GM18951 (cell line): ENCODE results near the gene POLA2.

Experiments
- POLR2A ChIP-seq: IDR thresholded peaks from 4 replicates; pipeline ENCODE4 v1.6.1; 2011; ENCODE audit warnings: mild to moderate bottlenecking; ENCODE audit not compliant: insufficient read length, insufficient read depth; ENCODE audit errors: extremely low read depth
- in situ Hi-C: fragments of 300-500 bp; cut with MboI; formaldehyde crosslinking; loops from one replicate; pipeline ENCODE4 v1.12.0; 2022; ENCODE audit warnings: low sequenced_read_pairs, mixed read lengths, inconsistent platforms; ENCODE audit not compliant: unreplicated experiment

POLA2 gene

GRCh38 chr11:65261591-65262380 lies at the start of gene POLA2:
Gene POLA2 (plus strand): TSS chr11:65261962. CDS start chr11:65262293, 331 bp downstream.
- in situ Hi-C loops = no loop called here

DNA sequence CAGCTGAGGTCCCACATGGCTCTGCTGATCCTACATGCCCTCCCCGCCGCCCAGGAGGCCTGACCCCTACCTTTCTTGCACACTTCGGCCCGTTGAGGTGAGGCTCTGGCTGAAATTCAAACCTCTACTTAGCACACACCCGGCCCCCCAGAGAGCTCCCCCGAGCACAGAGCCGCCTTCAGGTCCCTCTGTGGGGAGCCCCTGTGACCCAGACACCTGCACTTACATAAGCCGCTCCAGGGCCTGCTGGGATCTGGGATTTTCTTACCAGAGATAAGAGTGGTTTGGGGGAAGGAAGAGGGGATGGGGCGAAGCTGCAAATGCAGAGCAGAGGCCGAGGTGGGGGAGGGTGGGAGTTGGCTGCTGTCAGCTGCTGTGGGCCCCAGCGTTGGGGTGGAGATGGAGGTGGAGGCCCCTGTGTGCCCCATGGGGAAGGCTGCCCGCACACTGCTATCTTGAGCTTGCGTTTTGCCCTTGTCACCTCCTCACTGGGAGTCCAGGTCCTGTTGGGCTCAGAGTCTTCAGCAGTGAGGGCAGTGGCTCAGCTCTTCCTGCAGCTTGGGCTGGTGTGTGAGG lies 49.4 kb upstream of the POLA2 start:
- TF ChIP-seq POLR2A = no peak
- in situ Hi-C loops = no loop called here

More at GRCh38 chr11:65261591-65262380, at the start of gene POLA2:
- TF ChIP-seq POLR2A = peak; percentile 98

- TF ChIP-seq POLR2A = no peak
- in situ Hi-C loops = no loop called here
Measured at GRCh38 chr11:65213322-65214211, 48.2 kb upstream of the POLA2 start.

DNA sequence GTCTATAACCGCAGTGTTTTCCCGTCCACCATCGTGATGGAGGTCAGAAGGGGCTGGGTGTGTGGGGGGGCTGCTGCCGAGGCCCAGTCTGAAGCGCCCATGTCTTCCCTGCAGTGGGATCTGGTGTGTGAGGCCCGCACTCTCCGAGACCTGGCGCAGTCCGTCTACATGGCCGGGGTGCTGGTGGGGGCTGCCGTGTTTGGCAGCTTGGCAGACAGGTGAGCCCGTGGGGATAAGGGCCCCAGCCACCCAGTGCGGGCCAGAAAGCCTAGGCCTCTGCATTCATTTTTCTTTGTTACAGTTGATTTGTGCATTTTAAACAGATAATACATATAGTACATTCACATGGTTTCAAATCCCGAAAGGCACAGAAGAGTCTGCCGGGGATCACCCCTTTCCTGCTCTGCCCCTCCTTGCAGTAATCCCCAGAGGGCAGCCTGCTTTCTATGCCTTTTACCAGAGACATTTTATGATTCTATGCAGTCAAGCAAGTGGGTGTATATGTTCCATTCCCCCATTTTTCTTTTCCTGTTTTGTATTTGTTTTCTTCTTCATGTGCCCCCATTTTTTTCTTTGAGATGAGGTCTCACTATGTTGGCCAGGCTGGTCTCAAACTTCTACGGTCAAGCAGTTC lies 47.4 kb upstream of the POLA2 start:
- in situ Hi-C loops = no loop called here
- no peak for TF ChIP-seq POLR2A

DNA sequence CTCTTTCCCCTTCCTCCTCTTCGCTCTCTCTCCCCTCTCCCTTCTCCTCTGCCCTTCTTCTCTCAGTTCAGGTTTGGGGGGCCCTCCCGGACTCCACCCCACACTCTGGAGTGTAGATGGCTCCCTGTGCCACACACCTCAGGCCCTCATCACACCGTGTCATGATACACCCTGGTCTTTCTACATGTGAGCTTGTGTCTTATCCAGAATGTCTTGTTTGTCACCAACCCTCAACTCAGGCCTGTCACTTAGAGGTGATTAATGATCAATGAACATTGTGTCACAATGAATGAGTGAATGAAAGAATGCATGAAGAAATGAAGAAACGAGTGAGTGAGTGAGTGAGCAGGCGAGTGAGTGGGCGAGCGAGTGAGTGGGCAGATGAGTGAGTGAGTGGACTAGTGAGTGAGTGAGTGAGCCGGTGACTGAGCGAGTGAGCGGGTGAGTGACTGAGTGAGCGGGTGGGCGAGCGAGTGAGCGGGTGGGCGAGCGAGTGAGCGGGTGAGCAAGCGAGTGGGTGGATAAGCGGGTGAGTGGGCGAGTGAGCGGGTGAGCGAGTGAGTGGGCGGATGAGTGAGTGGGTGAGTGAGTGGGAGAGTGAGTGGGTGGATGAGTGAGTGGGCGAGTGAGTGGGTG lies 46.2 kb upstream of the POLA2 start:
- in situ Hi-C loops = no loop called here

DNA sequence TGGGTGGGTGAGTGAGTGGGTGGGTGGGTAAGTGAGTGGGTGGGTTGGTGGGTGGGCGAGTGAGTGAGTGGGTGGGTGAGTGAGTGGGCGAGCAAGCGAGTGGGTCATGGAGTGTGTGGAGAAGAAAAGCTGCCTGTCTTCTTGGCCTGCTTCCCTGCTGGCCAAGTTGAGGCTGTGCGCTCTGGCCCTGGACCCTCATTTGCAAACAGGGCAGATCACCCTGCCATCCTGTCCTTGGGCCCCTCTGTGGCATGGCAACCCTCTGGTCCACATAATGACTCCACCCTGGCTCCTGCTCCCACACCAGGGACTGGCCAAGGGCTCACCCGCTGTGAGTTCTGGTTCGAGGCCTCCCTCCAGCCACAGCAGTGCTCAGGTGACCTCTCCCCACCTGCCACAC lies 44.9 kb upstream of the POLA2 start:
- no peak for TF ChIP-seq POLR2A
- in situ Hi-C loops = no loop called here

More for the DNA sequence above, 46.2 kb upstream of the POLA2 start:
- no peak for TF ChIP-seq POLR2A

- in situ Hi-C loops = no loop called here
- no peak for TF ChIP-seq POLR2A
Measured at GRCh38 chr11:65217441-65218423, 44.0 kb upstream of the POLA2 start.

- no peak for TF ChIP-seq POLR2A
- in situ Hi-C loops = no loop called here
Measured at GRCh38 chr11:65218446-65218845, 43.3 kb upstream of the POLA2 start.

DNA sequence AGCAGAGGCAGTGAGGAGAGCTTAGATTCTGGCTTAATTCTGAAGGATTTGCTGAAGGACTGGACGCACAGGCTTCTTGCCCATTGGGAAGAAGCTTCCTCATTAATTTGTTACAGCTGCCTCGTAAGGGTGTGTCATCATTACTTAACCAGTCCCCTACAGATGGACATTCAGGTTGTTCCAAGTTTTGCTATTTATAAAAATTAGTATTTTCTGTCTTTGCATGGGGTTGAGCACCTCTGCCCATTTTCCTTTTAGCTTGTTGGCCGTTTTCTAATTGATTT lies 41.9 kb upstream of the POLA2 start:
- no peak for TF ChIP-seq POLR2A
- in situ Hi-C loops = no loop called here

DNA sequence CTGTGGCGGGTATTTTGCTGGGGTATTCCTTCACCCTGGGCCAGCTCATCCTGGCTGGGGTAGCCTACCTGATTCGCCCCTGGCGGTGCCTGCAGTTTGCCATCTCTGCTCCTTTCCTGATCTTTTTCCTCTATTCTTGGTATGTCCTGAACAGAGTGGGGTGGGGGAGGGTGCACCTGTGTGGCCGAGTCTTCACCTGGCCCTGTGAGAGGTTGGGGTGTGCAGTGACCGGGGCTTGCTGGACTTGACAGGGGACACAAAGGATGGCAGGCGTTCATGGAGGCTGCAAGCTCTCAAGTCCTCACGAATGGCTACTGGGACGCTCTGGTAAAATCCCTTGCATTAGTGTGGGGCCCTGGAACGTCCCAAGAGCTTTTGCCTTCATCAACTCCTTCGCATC lies 40.7 kb upstream of the POLA2 start:
- in situ Hi-C loops = no loop called here
- no peak for TF ChIP-seq POLR2A

- TF ChIP-seq POLR2A = no peak
Measured at GRCh38 chr11:65223011-65223410, 38.8 kb upstream of the POLA2 start.

DNA sequence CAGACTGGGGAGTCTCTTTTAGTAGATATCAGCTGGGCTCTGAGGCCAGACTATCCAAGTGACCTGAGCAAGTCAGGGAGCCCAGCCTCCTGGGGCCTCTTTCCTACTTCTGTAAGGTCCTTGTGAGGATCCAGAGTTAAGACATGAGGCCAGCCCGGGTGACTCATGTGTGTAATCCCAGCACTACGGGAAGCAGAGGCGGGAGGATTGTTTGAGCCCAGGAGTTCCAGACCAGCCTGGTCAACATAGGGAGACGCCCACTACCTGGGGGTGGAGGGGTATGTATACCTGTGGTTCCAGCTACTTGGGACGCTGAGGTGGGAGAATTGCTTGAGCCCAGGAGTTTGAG lies 36.9 kb upstream of the POLA2 start:
- no peak for TF ChIP-seq POLR2A
- in situ Hi-C loops = no loop called here

More at GRCh38 chr11:65223011-65223410, 38.8 kb upstream of the POLA2 start:
- in situ Hi-C loops = no loop called here
